Neural progenitor cell (in vitro differentiated cells): ENCODE data around the gene KRTAP10-9.
"Not testable (repeated sequence)": the region's sequence is repeated elsewhere in the genome, so short reads cannot be mapped to it uniquely, and the experiment has no call there.

ENCODE experiments used
- CTCF ChIP-seq: fragments of 200-600 bp; sonication (generic); IDR thresholded peaks from 2 replicates; pipeline ENCODE4 v1.5.1; 2017; ENCODE audit warnings: antibody characterized with exemption, mild to moderate bottlenecking
- EZH2 ChIP-seq: fragments of 200-600 bp; sonication (generic); IDR thresholded peaks from 2 replicates; pipeline ENCODE4 v1.6.1; 2017; ENCODE audit warnings: antibody characterized with exemption, mild to moderate bottlenecking, moderate library complexity
- EZH2phosphoT487 ChIP-seq: fragments of 200-600 bp; sonication (generic); IDR thresholded peaks from 2 replicates; pipeline ENCODE4 v1.6.1; 2017; ENCODE audit warnings: antibody characterized with exemption

GRCh38 chr21:44601091-44601490 is 25.8 kb upstream of the KRTAP10-9 start:
- TF ChIP-seq EZH2, EZH2phosphoT487, CTCF: not testable (repeated sequence)
